ENCODE data around the gene TOR2A.
A peak's percentile ranks its signal among the peaks of the same experiment; 100 is the strongest.

TOR2A gene

GRCh38 chr9:127742435-127743088 lies 7.5 kb upstream of the TOR2A start:
- peak in 1 of 2 experiments; percentile 26 for DNase-seq (ENCODE audit: low read depth in 2 of 2)

- no peak for DNase-seq (ENCODE audit: low read depth in 2 of 2)
Observed at GRCh38 chr9:127741831-127742434, 6.8 kb upstream of the TOR2A start.

- DNase-seq (ENCODE audit: low read depth in 2 of 2), result no peak
Observed at GRCh38 chr9:127739614-127740330, 4.7 kb upstream of the TOR2A start.

- no peak for DNase-seq (ENCODE audit: low read depth in 2 of 2)
Observed at GRCh38 chr9:127738666-127739065, 3.6 kb upstream of the TOR2A start.

GRCh38 chr9:127735530-127736185 lies 564 bp upstream of the TOR2A start:
- no peak for DNase-seq (ENCODE audit: low read depth in 2 of 2)

GRCh38 chr9:127734247-127734746 lies 797 bp downstream of the TOR2A start:
- DNase-seq (ENCODE audit: low read depth in 2 of 2), result no peak

GRCh38 chr9:127733614-127734013 lies 1.5 kb downstream of the TOR2A start:
- no peak for DNase-seq (ENCODE audit: low read depth in 2 of 2)

GRCh38 chr9:127732444-127732843 lies 2.6 kb downstream of the TOR2A start:
- no peak for DNase-seq (ENCODE audit: low read depth in 2 of 2)

- DNase-seq (ENCODE audit: low read depth in 2 of 2), result no peak
Observed at GRCh38 chr9:127731938-127732337, 3.2 kb downstream of the TOR2A start.

GRCh38 chr9:127730799-127731410 lies 4.2 kb downstream of the TOR2A start:
- no peak for DNase-seq (ENCODE audit: low read depth in 2 of 2)

GRCh38 chr9:127730262-127730661 lies 4.8 kb downstream of the TOR2A start:
- DNase-seq (ENCODE audit: low read depth in 2 of 2), result no peak

- no peak for DNase-seq (ENCODE audit: low read depth in 2 of 2)
Observed at GRCh38 chr9:127729522-127730256, 5.4 kb downstream of the TOR2A start.

GRCh38 chr9:127728808-127729207 lies 6.3 kb downstream of the TOR2A start:
- DNase-seq (ENCODE audit: low read depth in 2 of 2), result no peak

GRCh38 chr9:127726871-127727270 lies 8.2 kb downstream of the TOR2A start:
- no peak for DNase-seq (ENCODE audit: low read depth in 2 of 2)

GRCh38 chr9:127724012-127724411 lies 11.1 kb downstream of the TOR2A start:
- no peak for DNase-seq (ENCODE audit: low read depth in 2 of 2)

GRCh38 chr9:127723444-127723843 lies 11.7 kb downstream of the TOR2A start:
- no peak for DNase-seq (ENCODE audit: low read depth in 2 of 2)

- no peak for DNase-seq (ENCODE audit: low read depth in 2 of 2)
Observed at GRCh38 chr9:127723013-127723412, 12.1 kb downstream of the TOR2A start.

- no peak for DNase-seq (ENCODE audit: low read depth in 2 of 2)
Observed at GRCh38 chr9:127722055-127722745, 12.9 kb downstream of the TOR2A start.

- DNase-seq (ENCODE audit: low read depth in 2 of 2), result no peak
Observed at GRCh38 chr9:127721391-127721821, 13.7 kb downstream of the TOR2A start.

- DNase-seq (ENCODE audit: low read depth in 2 of 2), result no peak
Observed at GRCh38 chr9:127720865-127721227, 14.2 kb downstream of the TOR2A start.

All from fibroblast of skin of left biceps (primary cell).